OCI-M2 (cell line): Measurements from ENCODE around the gene ERV3-1.
"Not testable (repeated sequence)": the region's sequence is repeated elsewhere in the genome, so short reads cannot be mapped to it uniquely, and the experiment has no call there.

Experiments
- DNase-seq: peaks from one replicate; lab custom pipeline; 2025; ENCODE audit not compliant: unreplicated experiment; lab: John Stamatoyannopoulos, UW

The ERV3-1 gene

DNA sequence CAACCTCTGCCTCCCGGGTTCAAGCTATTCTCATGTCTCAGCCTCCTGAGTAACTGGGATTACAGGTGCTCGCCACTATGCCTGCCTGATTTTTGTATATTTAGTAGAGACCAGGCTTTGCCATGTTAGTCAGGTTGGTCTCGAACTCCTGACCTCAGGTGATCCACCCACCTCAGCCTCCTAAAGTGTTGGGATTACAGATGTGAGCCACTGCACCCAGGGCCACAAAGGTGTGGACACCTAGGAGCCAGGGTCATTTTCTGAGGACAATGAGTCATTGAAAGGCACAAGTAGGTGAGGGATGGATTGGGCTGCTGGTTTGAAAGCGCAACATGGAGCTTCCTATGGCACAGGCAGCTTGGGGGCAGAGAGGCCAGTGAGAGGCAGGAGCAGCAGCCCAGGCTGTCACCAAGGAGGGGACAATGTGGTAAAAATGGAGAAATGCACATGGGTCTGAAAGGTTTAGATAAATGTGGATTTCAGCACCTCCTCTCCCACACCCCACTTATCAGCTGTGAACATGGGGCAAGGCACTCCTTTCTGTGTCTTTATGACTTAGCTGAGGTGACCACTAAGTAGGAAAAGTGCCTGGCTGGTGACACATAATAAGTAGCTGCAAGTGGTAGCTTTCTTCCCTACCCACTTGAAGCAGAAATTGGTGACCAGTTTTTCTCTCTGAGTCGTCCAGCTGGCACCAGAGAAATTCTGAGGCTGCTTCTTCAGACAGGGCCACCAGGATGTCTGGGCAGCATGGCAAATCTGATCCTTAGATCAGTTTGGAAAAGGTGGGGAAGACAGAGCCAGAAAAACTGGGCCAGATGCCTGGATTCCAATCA, 61.6 kb downstream of the ERV3-1 start:
- not testable (repeated sequence) for DNase-seq
